Measurements from ENCODE around the gene FSD1.
"Not testable (repeated sequence)": the region's sequence is repeated elsewhere in the genome, so short reads cannot be mapped to it uniquely, and the experiment has no call there.

The FSD1 gene

GRCh38 chr19:4286141-4286540 lies 18.3 kb upstream of the FSD1 start:
- DNase-seq = not testable (repeated sequence)

GRCh38 chr19:4288091-4288777 lies 16.2 kb upstream of the FSD1 start:
- DNase-seq = no peak

- no peak for DNase-seq
Observed at GRCh38 chr19:4291184-4291732, 13.1 kb upstream of the FSD1 start.

- DNase-seq = no peak
Observed at GRCh38 chr19:4292515-4292914, 11.9 kb upstream of the FSD1 start.

GRCh38 chr19:4294389-4294788 lies 10.0 kb upstream of the FSD1 start:
- no peak for DNase-seq

- no peak for DNase-seq
Observed at GRCh38 chr19:4295972-4296771, 8.2 kb upstream of the FSD1 start.

GRCh38 chr19:4297901-4298809 lies 6.2 kb upstream of the FSD1 start:
- DNase-seq = no peak

GRCh38 chr19:4298810-4299550 lies 5.4 kb upstream of the FSD1 start:
- no peak for DNase-seq

GRCh38 chr19:4300589-4300988 lies 3.8 kb upstream of the FSD1 start:
- DNase-seq = no peak

GRCh38 chr19:4301590-4302242 lies 2.7 kb upstream of the FSD1 start:
- DNase-seq = no peak

GRCh38 chr19:4302243-4302640 lies 2.2 kb upstream of the FSD1 start, which contains the start of gene TMIGD2:
Gene TMIGD2 (minus strand): TSS chr19:4302389. CDS start chr19:4302385, 4 bp downstream.
- no peak for DNase-seq

- peak in 1 of 2 donors; percentile 31 for DNase-seq
Observed at GRCh38 chr19:4303819-4304537, 420 bp upstream of the FSD1 start.

- DNase-seq = no peak
Observed at GRCh38 chr19:4305257-4305612, 837 bp downstream of the FSD1 start.

- DNase-seq = no peak
Observed at GRCh38 chr19:4305659-4306058, 1.3 kb downstream of the FSD1 start.

GRCh38 chr19:4310247-4311121 lies 6.1 kb downstream of the FSD1 start:
- DNase-seq = no peak

GRCh38 chr19:4313847-4314490 lies 9.6 kb downstream of the FSD1 start:
- no peak for DNase-seq

GRCh38 chr19:4316956-4317355 lies 12.6 kb downstream of the FSD1 start:
- DNase-seq = no peak

GRCh38 chr19:4318460-4318859 lies 14.1 kb downstream of the FSD1 start:
- no peak for DNase-seq

GRCh38 chr19:4319067-4319718 lies 14.8 kb downstream of the FSD1 start:
- DNase-seq = no peak

Data from CD4-positive, alpha-beta T cell treated with Interleukin-4 for 1 hour (primary cell).